AG04450 (cell line): Measurements from ENCODE around the gene SLC12A7. TPM values are rescaled to one million over a fixed set of nuclear protein-coding genes. Genes with fewer than 3 reads are reported as not detected.

Source experiments
- CTCF ChIA-PET: fragments of 300-600, 350-600 bp; formaldehyde crosslinking; extraction: SDS; loops from one replicate; lab custom pipeline; 2022; ENCODE audit warnings: antibody characterized with exemption, inconsistent platforms; lab: Charles Lee
- POLR2A ChIA-PET: fragments of 350-600 bp; formaldehyde crosslinking; extraction: SDS; loops from one replicate; lab custom pipeline; 2021; ENCODE audit warnings: antibody characterized with exemption, inconsistent platforms; lab: Yijun Ruan, JAX
- DNase-seq: peaks from one replicate; pipeline ENCODE4 v3.0.0-alpha.2; 2011; ENCODE audit warnings: low read depth, low spot score
- H3K27ac ChIP-seq: one replicate; pipeline ENCODE4 v1.5.1; 2012; ENCODE audit warnings: low read depth, low read length, control low read depth
- H3K27me3 ChIP-seq: one replicate; pipeline ENCODE4 v1.6.0; 2012; ENCODE audit warnings: low read length; ENCODE audit not compliant: control insufficient read depth, insufficient read depth
- H3K4me3 ChIP-seq: 2 replicates; pipeline ENCODE4 v1.5.1; 2011; ENCODE audit warnings: mild to moderate bottlenecking, low read depth, low read length, control low read depth
- H3K9me3 ChIP-seq: 2 replicates; pipeline ENCODE4 v1.5.1; 2012; ENCODE audit warnings: low read length; ENCODE audit not compliant: control insufficient read depth, insufficient read depth
- polyA plus RNA-seq: library from polyadenylated mRNA; depleted of rRNA; stranded (reverse); fragments of >200 nt; gene quantifications from 2 replicates; pipeline ENCODE4 v1.2.3, GENCODE V29; 2011
- TF ChIP-seq, protein P1 (sequence below): IDR thresholded peaks from 2 replicates; pipeline ENCODE4 v1.5.1; 2011; ENCODE audit warnings: low read depth, low read length, control low read depth, inconsistent platforms

SLC12A7 gene
- polyA plus RNA-seq, 1 experiment: 0.56 TPM

DNA sequence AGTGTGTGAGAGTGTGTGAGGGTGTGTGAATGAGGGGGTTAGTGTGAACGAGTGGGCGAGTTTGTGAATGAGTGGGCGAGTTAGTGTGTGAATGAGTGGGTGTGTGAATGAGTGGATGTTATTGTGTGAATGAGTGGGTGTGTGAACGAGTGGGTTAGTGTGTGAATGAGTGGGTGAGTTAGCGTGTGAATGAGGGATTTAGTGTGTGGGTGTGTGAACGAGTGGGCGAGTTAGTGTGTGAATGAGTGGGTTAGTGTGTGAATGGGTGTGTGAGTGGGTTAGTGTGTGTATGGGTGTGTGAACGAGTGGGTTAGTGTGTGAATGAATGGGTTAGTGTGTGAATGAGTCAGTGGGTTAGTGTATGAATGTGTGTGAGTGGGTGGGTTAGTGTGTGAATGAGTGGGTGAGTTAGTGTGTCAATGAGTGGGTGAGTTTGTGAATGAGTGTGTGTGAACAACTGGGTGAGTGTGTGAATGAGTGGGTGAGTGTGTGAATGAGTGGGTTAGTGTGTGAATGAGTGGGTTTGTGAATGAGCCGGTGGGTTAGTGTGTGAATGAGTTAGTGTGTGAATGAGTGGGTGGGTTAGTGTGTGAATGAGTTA, 65.8 kb downstream of the SLC12A7 start:
- H3K27ac ChIP-seq: no peak overlapping the region
- ChIA-PET CTCF (no interaction called here), POLR2A (no interaction called here)

DNA sequence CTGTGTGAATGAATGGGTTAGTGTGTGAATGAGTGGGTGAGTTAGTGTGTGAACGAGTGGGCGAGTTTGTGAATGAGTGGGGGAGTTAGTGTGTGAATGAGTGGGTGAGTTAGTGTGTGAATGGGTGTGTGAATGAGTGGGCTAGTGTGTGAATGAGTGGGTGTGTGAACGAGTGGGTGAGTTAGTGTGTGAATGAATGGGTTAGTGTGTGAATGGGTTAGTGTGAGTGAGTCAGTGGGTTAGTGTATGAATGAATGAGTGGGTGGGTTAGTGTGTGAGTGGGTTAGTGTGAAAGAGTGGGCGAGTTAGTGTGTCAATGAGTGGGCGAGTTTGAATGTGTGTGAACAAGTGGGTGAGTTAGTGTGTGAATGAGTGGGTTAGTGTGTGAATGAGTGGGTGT, 67.7 kb downstream of the SLC12A7 start:
- TF ChIP-seq, protein P1, sequence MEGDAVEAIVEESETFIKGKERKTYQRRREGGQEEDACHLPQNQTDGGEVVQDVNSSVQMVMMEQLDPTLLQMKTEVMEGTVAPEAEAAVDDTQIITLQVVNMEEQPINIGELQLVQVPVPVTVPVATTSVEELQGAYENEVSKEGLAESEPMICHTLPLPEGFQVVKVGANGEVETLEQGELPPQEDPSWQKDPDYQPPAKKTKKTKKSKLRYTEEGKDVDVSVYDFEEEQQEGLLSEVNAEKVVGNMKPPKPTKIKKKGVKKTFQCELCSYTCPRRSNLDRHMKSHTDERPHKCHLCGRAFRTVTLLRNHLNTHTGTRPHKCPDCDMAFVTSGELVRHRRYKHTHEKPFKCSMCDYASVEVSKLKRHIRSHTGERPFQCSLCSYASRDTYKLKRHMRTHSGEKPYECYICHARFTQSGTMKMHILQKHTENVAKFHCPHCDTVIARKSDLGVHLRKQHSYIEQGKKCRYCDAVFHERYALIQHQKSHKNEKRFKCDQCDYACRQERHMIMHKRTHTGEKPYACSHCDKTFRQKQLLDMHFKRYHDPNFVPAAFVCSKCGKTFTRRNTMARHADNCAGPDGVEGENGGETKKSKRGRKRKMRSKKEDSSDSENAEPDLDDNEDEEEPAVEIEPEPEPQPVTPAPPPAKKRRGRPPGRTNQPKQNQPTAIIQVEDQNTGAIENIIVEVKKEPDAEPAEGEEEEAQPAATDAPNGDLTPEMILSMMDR: no peak
- DNase-seq: no peak
- H3K4me3 ChIP-seq: no peak overlapping the region
- H3K9me3 ChIP-seq: peaks cover 76% of the 10 kb centered on the region
- POLR2A ChIA-PET: no interaction called here
- CTCF ChIA-PET: no interaction called here
- H3K27me3 ChIP-seq: no peaks in the 10 kb centered on the region
- no peak overlapping the region for H3K27ac ChIP-seq

More for the DNA sequence above, 65.8 kb downstream of the SLC12A7 start:
- no peaks in the 10 kb centered on the region for H3K27me3 ChIP-seq
- H3K9me3 ChIP-seq: peaks cover 72% of the 10 kb centered on the region
- TF ChIP-seq, protein P1: no peak
- H3K4me3 ChIP-seq: no peak overlapping the region
- DNase-seq: no peak

DNA sequence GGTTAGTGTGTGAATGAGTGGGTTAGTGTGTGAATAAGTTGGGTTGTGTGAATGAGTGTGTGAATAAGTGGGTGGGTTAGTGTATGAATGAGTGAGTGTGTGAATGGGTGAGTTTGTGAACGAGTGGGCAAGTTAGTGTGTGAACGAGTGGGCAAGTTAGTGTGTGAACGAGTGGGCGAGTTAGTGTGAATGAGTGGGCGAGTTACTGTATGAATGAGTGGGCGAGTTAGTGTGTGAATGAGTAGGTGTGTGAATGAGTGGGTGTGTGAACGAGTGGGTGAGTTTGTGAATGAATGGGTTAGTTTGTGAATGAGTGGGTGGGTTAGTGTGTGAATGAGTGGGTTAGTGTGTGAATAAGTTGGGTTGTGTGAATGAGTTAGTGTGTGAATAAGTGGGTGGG, 68.5 kb downstream of the SLC12A7 start:
- Histone ChIP-seq H3K4me3 (no peak overlapping the region), H3K27me3 (no peaks in the 10 kb centered on the region), H3K9me3 (peaks cover 78% of the 10 kb centered on the region), H3K27ac (no peak overlapping the region)
- CTCF ChIA-PET: no interaction called here
- POLR2A ChIA-PET: no interaction called here
- TF ChIP-seq, protein P1: no peak
- no peak for DNase-seq

DNA sequence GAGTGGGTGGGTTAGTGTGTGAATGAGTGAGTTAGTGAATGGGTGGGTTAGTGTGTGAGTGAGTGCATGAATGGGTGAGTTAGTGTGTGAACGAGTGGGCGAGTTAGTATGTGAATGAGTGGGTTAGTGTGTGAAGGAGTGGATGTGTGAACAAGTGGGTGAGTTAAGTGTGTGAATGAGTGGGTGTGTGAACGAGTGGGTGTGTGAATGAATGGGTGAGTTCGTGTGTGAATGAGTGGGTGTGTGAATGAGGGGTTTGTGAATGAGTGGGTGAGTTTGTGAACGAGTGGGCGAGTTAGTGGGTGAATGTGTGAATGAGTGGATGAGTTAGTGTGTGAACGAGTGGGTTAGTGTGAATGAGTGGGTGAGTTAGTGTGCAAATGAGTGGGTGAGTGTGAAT, 69.2 kb downstream of the SLC12A7 start:
- Histone ChIP-seq H3K4me3 (no peak overlapping the region), H3K27ac (no peak overlapping the region), H3K9me3 (peaks cover 79% of the 10 kb centered on the region), H3K27me3 (no peaks in the 10 kb centered on the region)
- ChIA-PET POLR2A (no interaction called here), CTCF (no interaction called here)
- TF ChIP-seq, protein P1: no peak
- DNase-seq: no peak

DNA sequence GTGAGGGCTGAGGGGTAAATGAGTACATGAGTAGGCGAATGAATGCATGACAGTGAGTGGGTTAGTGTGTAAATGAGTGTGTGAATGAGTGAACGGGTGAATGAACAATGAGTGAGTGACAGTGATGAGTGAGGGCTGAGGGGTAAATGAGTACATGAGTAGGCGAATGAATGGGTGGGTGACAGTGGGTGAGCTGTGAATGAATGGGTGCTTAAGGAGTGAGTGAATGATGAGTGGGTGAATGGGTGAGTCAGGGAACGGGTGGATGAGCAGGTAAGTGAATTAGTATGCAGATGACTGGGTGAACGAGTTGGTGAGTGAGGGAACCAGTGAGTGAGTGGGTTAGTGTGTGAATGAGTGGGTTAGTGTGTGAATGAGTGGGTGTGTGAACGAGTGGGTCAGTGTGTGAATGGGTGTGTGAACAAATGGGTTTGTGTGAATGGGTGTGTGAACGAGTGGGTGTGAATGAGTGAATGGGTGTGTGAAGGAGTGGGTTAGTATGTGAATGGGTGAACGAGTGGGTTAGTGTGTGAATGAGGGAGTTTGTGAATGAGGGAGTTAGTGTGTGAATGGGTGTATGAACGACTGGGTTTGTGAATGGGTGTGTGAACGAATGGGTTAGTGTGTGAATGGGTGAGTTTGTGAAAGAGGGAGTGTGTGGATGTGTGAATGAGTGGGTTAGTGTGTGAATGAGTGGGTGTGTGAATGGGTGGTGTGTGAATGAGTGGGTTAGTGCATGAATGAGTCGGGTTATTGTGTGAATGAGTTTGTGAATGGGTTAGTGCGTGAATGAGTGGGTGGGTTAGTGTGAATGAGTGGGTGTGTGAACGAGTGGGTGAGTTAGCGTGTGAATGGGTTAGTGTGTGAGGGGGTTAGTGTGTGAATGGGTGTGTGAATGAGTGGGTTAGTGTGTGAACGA, 70.4 kb downstream of the SLC12A7 start:
- no peak for DNase-seq
- TF ChIP-seq, protein P1: no peak
- ChIA-PET POLR2A (no interaction called here), CTCF (no interaction called here)
- H3K27ac ChIP-seq: no peak overlapping the region
- H3K4me3 ChIP-seq: no peak overlapping the region
- H3K27me3 ChIP-seq: no peaks in the 10 kb centered on the region
- H3K9me3 ChIP-seq: peaks cover 85% of the 10 kb centered on the region
